ENCODE data around the gene GPR156. TPM values are rescaled to one million over a fixed set of nuclear protein-coding genes. Genes with fewer than 3 reads are reported as not detected.
A peak's percentile ranks its signal among the peaks of the same experiment; 100 is the strongest.

The GPR156 gene
- total RNA-seq, 4 donors from 2014 or later: 0.18 TPM; not detected in 3

GRCh38 chr3:120200493-120201235 is 84.4 kb downstream of the GPR156 start:
- H3K27me3 ChIP-seq: no peaks in the 10 kb centered on the region
- in situ Hi-C loops (cut with MboI; ENCODE audit: low sequenced_read_pairs in 4 of 4): loop anchor here in 1 of 4 donors (10.0 kb wide), 1 partner anchor 106 kb away; the partner anchor contains the start of gene GSK3B
- no peak for ATAC-seq

GRCh38 chr3:120198305-120198878 is 86.6 kb downstream of the GPR156 start:
- in situ Hi-C loops (cut with MboI; ENCODE audit: low sequenced_read_pairs in 4 of 4) (loop anchor here in 3 of 4 donors (25.0 kb wide), 1 partner anchor 311 kb away; no protein-coding TSS in a partner anchor), intact Hi-C loops (cut with DNase I; ENCODE audit: low total_unique reads) (loop anchor here (2.0 to 5.0 kb wide), 2 partner anchors 104 to 306 kb away; partner anchors contain the start of gene GSK3B)
- Histone ChIP-seq H3K36me3 (no peaks in the 10 kb centered on the region), H3K4me1 (peaks cover 13 to 33% of the 10 kb centered on the region in 2 donors), H3K27me3 (no peaks in the 10 kb centered on the region), H3K27ac (no peak overlapping the region), H3K4me3 (no peak overlapping the region), H3K9me3 (no peaks in the 10 kb centered on the region)
- DNase-seq (no peak), ATAC-seq (peak in 1 of 2 donors; percentile 33)
- no peak for TF ChIP-seq POLR2A (IDR thresholded peaks at IDR 0.05)
- TF ChIP-seq CTCF (IDR thresholded peaks at IDR 0.05 in 4 of 5, conservative IDR thresholded peaks at IDR 0.05 in 1 of 5): peak in 1 of 5 experiments; percentile 16

More at GRCh38 chr3:120200493-120201235, 84.4 kb downstream of the GPR156 start:
- no peak for DNase-seq
- intact Hi-C loops (cut with DNase I; ENCODE audit: low total_unique reads): no loop called here
- no peak overlapping the region for H3K4me3 ChIP-seq
- H3K9me3 ChIP-seq: no peaks in the 10 kb centered on the region
- H3K27ac ChIP-seq: peak overlapping the region in 2 of 4 donors; percentile 17 to 26
- TF ChIP-seq POLR2A (IDR thresholded peaks at IDR 0.05): no peak
- no peak for TF ChIP-seq CTCF (IDR thresholded peaks at IDR 0.05 in 4 of 5, conservative IDR thresholded peaks at IDR 0.05 in 1 of 5)
- H3K4me1 ChIP-seq: peaks cover 15 to 36% of the 10 kb centered on the region in 2 donors
- no peaks in the 10 kb centered on the region for H3K36me3 ChIP-seq

- no peak overlapping the region for H3K27ac ChIP-seq
- no peaks in the 10 kb centered on the region for H3K9me3 ChIP-seq
- DNase-seq: no peak
- intact Hi-C loops (cut with DNase I; ENCODE audit: low total_unique reads): loop anchor here (5.0 kb wide), 1 partner anchor 305 kb away; no protein-coding TSS in a partner anchor
- TF ChIP-seq CTCF (IDR thresholded peaks at IDR 0.05 in 4 of 5, conservative IDR thresholded peaks at IDR 0.05 in 1 of 5) (no peak), POLR2A (IDR thresholded peaks at IDR 0.05) (no peak)
- no peaks in the 10 kb centered on the region for H3K36me3 ChIP-seq
- H3K4me3 ChIP-seq: no peak overlapping the region
- H3K4me1 ChIP-seq: peaks cover 0 to 18% of the 10 kb centered on the region in 2 donors
- in situ Hi-C loops (cut with MboI; ENCODE audit: low sequenced_read_pairs in 4 of 4): loop anchor here in 3 of 4 donors (25.0 kb wide), 1 partner anchor 310 kb away; no protein-coding TSS in a partner anchor
- no peak for ATAC-seq
- no peaks in the 10 kb centered on the region for H3K27me3 ChIP-seq
These were observed 88.2 kb downstream of the GPR156 start for GRCh38 chr3:120196812-120197211.

- Histone ChIP-seq H3K4me3 (no peak overlapping the region), H3K9me3 (no peaks in the 10 kb centered on the region), H3K27me3 (no peaks in the 10 kb centered on the region), H3K36me3 (no peaks in the 10 kb centered on the region), H3K27ac (no peak overlapping the region), H3K4me1 (peaks cover 0 to 14% of the 10 kb centered on the region in 2 donors)
- intact Hi-C loops (cut with DNase I; ENCODE audit: low total_unique reads): loop anchor here (5.0 kb wide), 1 partner anchor 304 kb away; no protein-coding TSS in a partner anchor
- in situ Hi-C loops (cut with MboI; ENCODE audit: low sequenced_read_pairs in 4 of 4): loop anchor here in 3 of 4 donors (25.0 kb wide), 1 partner anchor 309 kb away; no protein-coding TSS in a partner anchor
- ATAC-seq: no peak
- DNase-seq: no peak
- TF ChIP-seq POLR2A (IDR thresholded peaks at IDR 0.05): no peak
- TF ChIP-seq CTCF (IDR thresholded peaks at IDR 0.05 in 4 of 5, conservative IDR thresholded peaks at IDR 0.05 in 1 of 5): no peak
These were observed 88.7 kb downstream of the GPR156 start for GRCh38 chr3:120196333-120196732.

Measured in gastrocnemius medialis (tissue), 4 donors.